Gastroesophageal sphincter (tissue), 4 donors: ENCODE results near the gene MCFD2. TPM values are rescaled to one million over a fixed set of nuclear protein-coding genes. Genes with fewer than 3 reads are reported as not detected.
A peak's percentile ranks its signal among the peaks of the same experiment; 100 is the strongest.

Source experiments
- ATAC-seq: fragments of 150-250 bp; one replicate; pipeline ENCODE4 v1.9.1; 2016; ENCODE audit warnings: mild to moderate bottlenecking, moderate library complexity
- H3K27ac ChIP-seq, 4 donors: fragments of 200-600 bp; sonication (generic) in 3 of 4; 1 replicate in 3 of 4; 2 replicates in 1 of 4; pipeline ENCODE4 v1.5.1; 2016 to 2019
- H3K27me3 ChIP-seq: fragments of 200-600 bp; sonication (generic); one replicate; pipeline ENCODE4 v1.5.1; 2019
- H3K36me3 ChIP-seq, 2 donors: fragments of 200-600 bp; sonication (generic); one replicate each; pipeline ENCODE4 v1.5.1; 2019; ENCODE audit warnings: control low read depth in 1 of 2
- H3K4me1 ChIP-seq, 3 donors: fragments of 200-600 bp; sonication (generic); 1 replicate in 2 of 3; 2 replicates in 1 of 3; pipeline ENCODE4 v1.5.1; 2016 to 2019; ENCODE audit warnings: control low read depth in 2 of 3
- H3K4me3 ChIP-seq, 2 donors: fragments of 200-600 bp; sonication (generic); one replicate each; pipeline ENCODE4 v1.5.1; 2019; ENCODE audit warnings: mild to moderate bottlenecking in 1 of 2, moderate library complexity in 1 of 2
- H3K9me3 ChIP-seq, 3 donors: fragments of 200-600 bp; sonication (generic); one replicate each; pipeline ENCODE4 v1.5.1; 2017 to 2019; ENCODE audit warnings: control low read depth in 2 of 3
- EP300 ChIP-seq: sonication (generic); formaldehyde crosslinking; IDR thresholded peaks from one replicate; pipeline ENCODE4 v1.6.1; 2017; ENCODE audit warnings: antibody characterized with exemption, mild to moderate bottlenecking
- POLR2A ChIP-seq, 2 donors: fragments of 450-650 bp; IDR thresholded peaks; one replicate each; pipeline ENCODE4 v1.6.1; 2017; ENCODE audit warnings: antibody characterized with exemption in 2 of 2, mild to moderate bottlenecking in 2 of 2, moderate library complexity in 1 of 2
- POLR2AphosphoS5 ChIP-seq: sonication (generic); formaldehyde crosslinking; IDR thresholded peaks from one replicate; pipeline ENCODE4 v1.6.1; 2017; ENCODE audit warnings: antibody characterized with exemption
- WGBS, 2 donors: methylation state at CpG; one replicate each; pipeline ENCODE4 v1.1.5; 2018; ENCODE audit warnings: low coverage in 1 of 2; 5-methylcytosine and 5-hydroxymethylcytosine counted together
- total RNA-seq, 4 donors: library from RNA; depleted of rRNA; stranded (reverse); fragments of >200 nt; gene quantifications; one replicate each; pipeline ENCODE4 v1.1.0, GENCODE V29; 2016
- TF ChIP-seq, protein P1 (sequence below), 4 experiments: fragments of 200-600 bp in 2 of 4; fragments of 450-650 bp in 2 of 4; sonication (generic) in 1 of 4; IDR thresholded peaks; one replicate each; pipeline ENCODE4 v1.5.1; 2017 to 2019; ENCODE audit warnings: antibody characterized with exemption in 4 of 4, mild to moderate bottlenecking in 2 of 4, moderate library complexity in 2 of 4

MCFD2 gene
- total RNA-seq, 4 donors from 2014 or later: 81.7 to 89.5 (median 85.4) TPM

DNA sequence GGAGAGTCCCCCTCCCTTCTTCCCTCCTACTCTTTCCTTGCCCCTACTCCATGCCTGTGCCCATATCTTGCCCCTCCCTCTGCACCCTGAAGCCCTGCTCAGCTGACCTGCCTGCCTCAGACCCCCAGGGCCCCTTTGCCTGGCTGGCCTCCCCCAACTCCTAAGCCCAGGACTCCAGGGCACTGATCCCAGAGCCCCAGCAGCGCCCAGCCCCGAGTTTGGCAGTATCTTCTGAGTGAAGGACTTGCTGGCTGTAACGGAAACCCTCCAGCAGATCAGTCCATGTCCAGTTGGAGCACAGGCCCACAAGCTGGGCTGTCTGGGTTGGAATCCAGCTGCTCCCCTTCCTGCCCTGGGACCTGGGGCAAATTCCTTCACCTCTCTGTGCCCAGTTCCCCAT, 46.0 kb downstream of the MCFD2 start:
- H3K27ac ChIP-seq: no peak overlapping the region
- ATAC-seq: no peak
- 73% methylated on average over 3 of the region's 3 CpGs; no CpG with 5 or more reads in 1 of the 2 donors for WGBS, 2 donors
- H3K9me3 ChIP-seq: no peaks in the 10 kb centered on the region
- no peak overlapping the region for H3K4me3 ChIP-seq
- peaks cover 2 to 31% (median 17%) of the 10 kb centered on the region in 3 donors for H3K4me1 ChIP-seq
- H3K36me3 ChIP-seq: no peaks in the 10 kb centered on the region
- TF ChIP-seq POLR2A (IDR thresholded peaks at IDR 0.05): no peak
- TF ChIP-seq EP300: no peak
- TF ChIP-seq, protein P1, sequence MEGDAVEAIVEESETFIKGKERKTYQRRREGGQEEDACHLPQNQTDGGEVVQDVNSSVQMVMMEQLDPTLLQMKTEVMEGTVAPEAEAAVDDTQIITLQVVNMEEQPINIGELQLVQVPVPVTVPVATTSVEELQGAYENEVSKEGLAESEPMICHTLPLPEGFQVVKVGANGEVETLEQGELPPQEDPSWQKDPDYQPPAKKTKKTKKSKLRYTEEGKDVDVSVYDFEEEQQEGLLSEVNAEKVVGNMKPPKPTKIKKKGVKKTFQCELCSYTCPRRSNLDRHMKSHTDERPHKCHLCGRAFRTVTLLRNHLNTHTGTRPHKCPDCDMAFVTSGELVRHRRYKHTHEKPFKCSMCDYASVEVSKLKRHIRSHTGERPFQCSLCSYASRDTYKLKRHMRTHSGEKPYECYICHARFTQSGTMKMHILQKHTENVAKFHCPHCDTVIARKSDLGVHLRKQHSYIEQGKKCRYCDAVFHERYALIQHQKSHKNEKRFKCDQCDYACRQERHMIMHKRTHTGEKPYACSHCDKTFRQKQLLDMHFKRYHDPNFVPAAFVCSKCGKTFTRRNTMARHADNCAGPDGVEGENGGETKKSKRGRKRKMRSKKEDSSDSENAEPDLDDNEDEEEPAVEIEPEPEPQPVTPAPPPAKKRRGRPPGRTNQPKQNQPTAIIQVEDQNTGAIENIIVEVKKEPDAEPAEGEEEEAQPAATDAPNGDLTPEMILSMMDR (IDR thresholded peaks at IDR 0.05): no peak
- no peaks in the 10 kb centered on the region for H3K27me3 ChIP-seq

GRCh38 chr2:46866770-46867246, 48.8 kb downstream of the MCFD2 start:
- Histone ChIP-seq H3K4me1 (peaks cover 0 to 12% (median 0%) of the 10 kb centered on the region in 3 donors), H3K4me3 (no peak overlapping the region), H3K36me3 (no peaks in the 10 kb centered on the region), H3K27me3 (no peaks in the 10 kb centered on the region), H3K9me3 (no peaks in the 10 kb centered on the region), H3K27ac (peak overlapping the region in 3 of 4 donors; percentile 41 to 62 (median 58))
- 79 to 82% methylated on average over 2 to 4 of the region's 11 CpGs for WGBS, 2 donors
- TF ChIP-seq, protein P1 (IDR thresholded peaks at IDR 0.05): no peak
- peak; percentile 62 for TF ChIP-seq POLR2AphosphoS5
- ATAC-seq: peak; percentile 74

DNA sequence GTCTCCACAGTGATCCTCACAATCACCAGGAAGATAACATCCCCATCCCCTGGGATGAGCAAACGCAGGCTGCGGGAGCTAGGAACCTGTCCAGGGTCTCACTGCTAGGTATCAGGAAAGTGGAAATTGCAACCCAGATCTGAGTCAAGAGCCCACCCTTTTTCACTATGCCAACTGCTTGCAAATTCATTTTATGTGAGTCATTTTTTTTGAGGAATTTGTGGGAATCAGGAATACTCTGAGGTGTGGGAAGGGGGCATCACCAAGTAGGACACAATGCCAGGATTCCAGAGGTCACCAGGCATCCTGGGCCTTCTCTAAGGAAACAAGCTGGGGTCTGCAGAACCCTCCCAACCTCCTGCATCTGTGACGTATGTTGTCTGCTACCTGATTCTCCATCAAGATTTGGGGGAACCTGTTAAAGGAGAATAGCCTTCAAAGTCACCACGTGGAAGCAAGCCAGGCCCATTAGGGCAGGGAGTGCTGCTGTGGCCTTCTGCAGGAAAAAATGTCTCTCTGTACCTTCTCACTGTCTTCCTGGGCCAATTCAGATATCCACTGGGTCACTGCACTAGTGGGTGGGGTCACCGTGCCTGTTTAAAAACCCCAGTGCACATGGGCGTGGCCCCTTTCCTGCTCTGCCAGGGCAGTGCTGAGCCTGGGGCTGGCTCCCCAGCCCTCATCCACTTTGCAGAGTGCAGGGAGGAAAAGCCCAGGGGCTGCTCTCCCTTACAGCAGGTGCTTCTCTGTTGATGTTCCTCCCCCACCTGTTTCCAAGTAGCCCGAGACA, 50.2 kb downstream of the MCFD2 start:
- 100% methylated on average over 1 to 2 of the region's 7 CpGs for WGBS, 2 donors
- Histone ChIP-seq H3K27me3 (no peaks in the 10 kb centered on the region), H3K36me3 (no peaks in the 10 kb centered on the region), H3K4me3 (no peak overlapping the region), H3K9me3 (no peaks in the 10 kb centered on the region), H3K27ac (no peak overlapping the region), H3K4me1 (peaks cover 0 to 12% (median 0%) of the 10 kb centered on the region in 3 donors)
- ATAC-seq: no peak
- TF ChIP-seq, protein P1 (IDR thresholded peaks at IDR 0.05): no peak
- TF ChIP-seq POLR2A (IDR thresholded peaks at IDR 0.05): no peak
- TF ChIP-seq POLR2AphosphoS5: no peak
- TF ChIP-seq EP300: no peak

- H3K27ac ChIP-seq: no peak overlapping the region
- no peaks in the 10 kb centered on the region for H3K9me3 ChIP-seq
- no peak for ATAC-seq
- H3K36me3 ChIP-seq: no peaks in the 10 kb centered on the region
- 100% methylated on average over 1 of the region's 1 CpG for WGBS, 2 donors
- no peaks in the 10 kb centered on the region for H3K27me3 ChIP-seq
- no peak overlapping the region for H3K4me3 ChIP-seq
- TF ChIP-seq EP300 (no peak), POLR2AphosphoS5 (no peak), POLR2A (IDR thresholded peaks at IDR 0.05) (no peak)
- TF ChIP-seq, protein P1 (IDR thresholded peaks at IDR 0.05): no peak
- H3K4me1 ChIP-seq: peaks cover 0 to 17% (median 0%) of the 10 kb centered on the region in 3 donors
Observed at GRCh38 chr2:46863882-46864281, 51.7 kb downstream of the MCFD2 start.

DNA sequence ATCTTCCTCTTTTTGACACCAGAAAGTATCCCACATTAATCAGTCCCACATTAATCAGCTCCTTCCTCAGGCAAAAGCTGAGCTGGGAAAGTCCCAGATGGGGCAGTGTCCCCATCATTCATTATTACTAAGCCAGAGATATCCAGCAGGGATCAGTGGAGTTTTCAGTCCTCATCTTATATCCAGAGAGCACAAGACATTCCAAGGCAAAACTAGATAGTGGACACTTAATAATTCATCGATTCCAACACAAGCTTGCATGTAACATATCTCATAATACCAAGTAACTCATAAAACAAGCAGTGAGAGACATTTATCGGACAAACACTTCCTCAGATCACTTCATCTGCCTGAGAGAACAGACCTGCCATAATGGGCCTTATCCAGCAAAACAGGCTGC, 53.1 kb downstream of the MCFD2 start:
- ATAC-seq: no peak
- WGBS, 2 donors: 79 to 80% methylated on average over 2 of the region's 2 CpGs
- Histone ChIP-seq H3K27ac (no peak overlapping the region), H3K36me3 (no peaks in the 10 kb centered on the region), H3K9me3 (no peaks in the 10 kb centered on the region), H3K4me1 (peaks cover 0 to 30% (median 0%) of the 10 kb centered on the region in 3 donors), H3K4me3 (no peak overlapping the region), H3K27me3 (no peaks in the 10 kb centered on the region)
- TF ChIP-seq EP300 (no peak), POLR2A (IDR thresholded peaks at IDR 0.05) (no peak), POLR2AphosphoS5 (no peak)
- TF ChIP-seq, protein P1 (IDR thresholded peaks at IDR 0.05): no peak
